NCI-H446 (cell line): ENCODE data around the gene COL25A1.
"Not testable (repeated sequence)": the region's sequence is repeated elsewhere in the genome, so short reads cannot be mapped to it uniquely, and the experiment has no call there.

Experiments
- DNase-seq, 2 experiments: peaks; one replicate each; lab custom pipeline; 2025; lab: John Stamatoyannopoulos, UW

COL25A1 gene

GRCh38 chr4:109125084-109125483 is 177.4 kb downstream of the COL25A1 start:
- no peak for DNase-seq

GRCh38 chr4:109123951-109124350 is 178.5 kb downstream of the COL25A1 start:
- no peak for DNase-seq

GRCh38 chr4:109121561-109121960 is 180.9 kb downstream of the COL25A1 start:
- DNase-seq = no peak

- DNase-seq = no peak
Measured at GRCh38 chr4:109119852-109120251, 182.6 kb downstream of the COL25A1 start.

GRCh38 chr4:109118635-109119034 is 183.8 kb downstream of the COL25A1 start:
- no peak for DNase-seq

- DNase-seq = peak in 1 of 2 experiments; percentile 52
Measured at GRCh38 chr4:109114501-109114900, 188.0 kb downstream of the COL25A1 start.

GRCh38 chr4:109113521-109113920 is 188.9 kb downstream of the COL25A1 start:
- DNase-seq = no peak

GRCh38 chr4:109111031-109111430 is 191.4 kb downstream of the COL25A1 start:
- DNase-seq = no peak

- DNase-seq = not testable (repeated sequence)
Measured at GRCh38 chr4:109108215-109108614, 194.2 kb downstream of the COL25A1 start.

- DNase-seq = no peak
Measured at GRCh38 chr4:109094056-109094455, 208.4 kb downstream of the COL25A1 start.

- no peak for DNase-seq
Measured at GRCh38 chr4:109091727-109092409, 210.6 kb downstream of the COL25A1 start.

GRCh38 chr4:109083911-109084310 is 218.5 kb downstream of the COL25A1 start:
- no peak for DNase-seq

GRCh38 chr4:109079731-109080130 is 222.7 kb downstream of the COL25A1 start:
- DNase-seq = no peak

- no peak for DNase-seq
Measured at GRCh38 chr4:109079201-109079600, 223.3 kb downstream of the COL25A1 start.

- peak in 1 of 2 experiments; percentile 21 for DNase-seq
Measured at GRCh38 chr4:109078724-109079123, 223.7 kb downstream of the COL25A1 start.

GRCh38 chr4:109077505-109077904 is 225.0 kb downstream of the COL25A1 start:
- no peak for DNase-seq

- DNase-seq = not testable (repeated sequence)
Measured at GRCh38 chr4:109076709-109077108, 225.7 kb downstream of the COL25A1 start.

GRCh38 chr4:109075621-109076020 is 226.8 kb downstream of the COL25A1 start:
- no peak for DNase-seq

GRCh38 chr4:109072595-109072994 is 229.9 kb downstream of the COL25A1 start:
- DNase-seq = no peak

- DNase-seq = not testable (repeated sequence)
Measured at GRCh38 chr4:109070677-109071076, 231.8 kb downstream of the COL25A1 start.

- DNase-seq = peak in 1 of 2 experiments; percentile 58
Measured at GRCh38 chr4:109067508-109068235, 234.8 kb downstream of the COL25A1 start.

GRCh38 chr4:109065006-109065405 is 237.5 kb downstream of the COL25A1 start:
- DNase-seq = no peak

- peak in 1 of 2 experiments; percentile 17 for DNase-seq
Measured at GRCh38 chr4:109053257-109053656, 249.2 kb downstream of the COL25A1 start.
